WI38 (cell line): ENCODE measurements around the gene ARID5B.

Experiments
- H3K4me3 ChIP-seq: 2 replicates; pipeline ENCODE4 v1.5.1; 2011; ENCODE audit warnings: low read depth, mild to moderate bottlenecking, control low read depth, low read length
- CTCF ChIP-seq: IDR thresholded peaks from 2 replicates; pipeline ENCODE4 v1.5.1; 2012; ENCODE audit warnings: low read depth, mild to moderate bottlenecking, control low read depth, low read length

Gene ARID5B

GRCh38 chr10:61951144-61951483 lies 49.6 kb downstream of the ARID5B start:
- TF ChIP-seq CTCF: no peak
- H3K4me3 ChIP-seq: no peak overlapping the region

- TF ChIP-seq CTCF: no peak
- H3K4me3 ChIP-seq: no peak overlapping the region
Observed at GRCh38 chr10:61952028-61952674, 50.7 kb downstream of the ARID5B start.

- TF ChIP-seq CTCF: no peak
- no peak overlapping the region for H3K4me3 ChIP-seq
Observed at GRCh38 chr10:61953183-61953582, 51.7 kb downstream of the ARID5B start.

- no peak overlapping the region for H3K4me3 ChIP-seq
- TF ChIP-seq CTCF: no peak
Observed at GRCh38 chr10:61957806-61958205, 56.3 kb downstream of the ARID5B start.

GRCh38 chr10:61958311-61958710 lies 56.8 kb downstream of the ARID5B start:
- no peak overlapping the region for H3K4me3 ChIP-seq
- TF ChIP-seq CTCF: no peak

- TF ChIP-seq CTCF: no peak
Observed at GRCh38 chr10:61958805-61959204, 57.3 kb downstream of the ARID5B start.

GRCh38 chr10:61959814-61960213 lies 58.3 kb downstream of the ARID5B start:
- no peak for TF ChIP-seq CTCF
- no peak overlapping the region for H3K4me3 ChIP-seq

More at GRCh38 chr10:61958805-61959204, 57.3 kb downstream of the ARID5B start:
- no peak overlapping the region for H3K4me3 ChIP-seq
